ENCODE data around the gene RCL1. TPM values are rescaled to one million over a fixed set of nuclear protein-coding genes. Genes with fewer than 3 reads are reported as not detected.

The RCL1 gene
- total and polyA plus RNA-seq, 8 donors = 11.2 to 22.6 (median 18.2) TPM

GRCh38 chr9:4830699-4831098 is 38.0 kb downstream of the RCL1 start:
- Histone ChIP-seq H3K4me3 (no peak overlapping the region), H3K27ac (no peak overlapping the region), H3K36me3 (no peaks in the 10 kb centered on the region), H3K27me3 (no peaks in the 10 kb centered on the region), H3K4me1 (peaks cover 5 to 54% of the 10 kb centered on the region in 2 donors), H3K9me3 (no peaks in the 10 kb centered on the region)
- no peak for DNase-seq
- no peak for ATAC-seq
- TF ChIP-seq, protein P1, sequence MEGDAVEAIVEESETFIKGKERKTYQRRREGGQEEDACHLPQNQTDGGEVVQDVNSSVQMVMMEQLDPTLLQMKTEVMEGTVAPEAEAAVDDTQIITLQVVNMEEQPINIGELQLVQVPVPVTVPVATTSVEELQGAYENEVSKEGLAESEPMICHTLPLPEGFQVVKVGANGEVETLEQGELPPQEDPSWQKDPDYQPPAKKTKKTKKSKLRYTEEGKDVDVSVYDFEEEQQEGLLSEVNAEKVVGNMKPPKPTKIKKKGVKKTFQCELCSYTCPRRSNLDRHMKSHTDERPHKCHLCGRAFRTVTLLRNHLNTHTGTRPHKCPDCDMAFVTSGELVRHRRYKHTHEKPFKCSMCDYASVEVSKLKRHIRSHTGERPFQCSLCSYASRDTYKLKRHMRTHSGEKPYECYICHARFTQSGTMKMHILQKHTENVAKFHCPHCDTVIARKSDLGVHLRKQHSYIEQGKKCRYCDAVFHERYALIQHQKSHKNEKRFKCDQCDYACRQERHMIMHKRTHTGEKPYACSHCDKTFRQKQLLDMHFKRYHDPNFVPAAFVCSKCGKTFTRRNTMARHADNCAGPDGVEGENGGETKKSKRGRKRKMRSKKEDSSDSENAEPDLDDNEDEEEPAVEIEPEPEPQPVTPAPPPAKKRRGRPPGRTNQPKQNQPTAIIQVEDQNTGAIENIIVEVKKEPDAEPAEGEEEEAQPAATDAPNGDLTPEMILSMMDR (IDR thresholded peaks at IDR 0.05) = no peak
- intact Hi-C loops (cut with DNase I) = no loop called here

DNA sequence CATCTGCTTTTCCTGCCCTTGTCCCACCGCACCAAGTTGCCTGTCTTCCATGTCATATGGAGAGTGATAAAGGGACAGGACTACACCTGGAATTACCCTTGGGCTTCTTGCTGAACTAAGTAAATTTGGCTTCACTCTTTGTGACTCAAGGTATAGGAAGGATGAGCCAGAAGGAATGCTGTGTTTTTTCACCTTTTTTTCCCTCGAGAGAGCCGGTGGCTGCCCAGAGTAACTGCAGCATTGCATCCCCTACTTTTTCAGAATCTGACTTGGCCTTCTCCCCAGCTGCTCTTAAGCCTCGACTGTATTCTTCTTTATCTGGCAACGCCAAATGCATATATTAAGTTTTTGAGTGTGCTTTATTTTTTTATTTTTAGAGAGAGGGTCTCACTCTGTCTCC is 38.4 kb downstream of the RCL1 start:
- H3K4me1 ChIP-seq = peaks cover 5 to 54% of the 10 kb centered on the region in 2 donors
- ATAC-seq = no peak
- TF ChIP-seq, protein P1 (IDR thresholded peaks at IDR 0.05) = no peak
- no peaks in the 10 kb centered on the region for H3K9me3 ChIP-seq
- no peak for DNase-seq
- H3K36me3 ChIP-seq = no peaks in the 10 kb centered on the region
- no peaks in the 10 kb centered on the region for H3K27me3 ChIP-seq
- intact Hi-C loops (cut with DNase I) = no loop called here
- no peak overlapping the region for H3K4me3 ChIP-seq
- no peak overlapping the region for H3K27ac ChIP-seq

DNA sequence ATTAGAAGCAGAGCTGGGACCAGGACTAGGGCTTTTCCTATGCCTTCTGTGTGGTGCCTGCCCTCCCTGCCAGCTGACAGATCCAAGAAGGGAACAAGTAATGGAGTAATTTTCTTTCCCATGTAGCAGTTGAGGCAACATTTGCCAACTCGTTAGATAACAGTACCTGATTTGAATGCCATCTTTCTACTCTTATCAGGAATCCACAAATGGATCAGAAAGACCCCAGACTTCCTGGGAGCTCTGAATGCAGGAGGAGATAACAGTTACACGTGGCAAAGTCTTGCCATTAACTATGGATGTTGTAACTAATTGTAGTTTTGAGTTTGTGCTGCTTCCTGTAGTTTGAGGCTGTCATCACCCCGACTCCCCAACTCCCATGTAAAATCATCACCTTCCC is 39.2 kb downstream of the RCL1 start:
- intact Hi-C loops (cut with DNase I) = no loop called here
- peaks cover 5 to 56% of the 10 kb centered on the region in 2 donors for H3K4me1 ChIP-seq

GRCh38 chr9:4832786-4833579 is 40.2 kb downstream of the RCL1 start:
- no peaks in the 10 kb centered on the region for H3K9me3 ChIP-seq
- ATAC-seq (peak; percentile 66), DNase-seq (no peak)
- no peak overlapping the region for H3K4me3 ChIP-seq
- H3K27me3 ChIP-seq = no peaks in the 10 kb centered on the region
- TF ChIP-seq, protein P1 (IDR thresholded peaks at IDR 0.05) = no peak
- no peaks in the 10 kb centered on the region for H3K36me3 ChIP-seq
- intact Hi-C loops (cut with DNase I) = no loop called here
- H3K4me1 ChIP-seq = peaks cover 5 to 50% of the 10 kb centered on the region in 2 donors
- peak overlapping the region in 1 of 2 donors; percentile 55 for H3K27ac ChIP-seq

More for the DNA sequence above, 39.2 kb downstream of the RCL1 start:
- H3K9me3 ChIP-seq = no peaks in the 10 kb centered on the region
- no peak for DNase-seq
- no peaks in the 10 kb centered on the region for H3K36me3 ChIP-seq
- no peak for ATAC-seq
- H3K27ac ChIP-seq = no peak overlapping the region
- TF ChIP-seq, protein P1 (IDR thresholded peaks at IDR 0.05) = no peak
- no peaks in the 10 kb centered on the region for H3K27me3 ChIP-seq
- no peak overlapping the region for H3K4me3 ChIP-seq

DNA sequence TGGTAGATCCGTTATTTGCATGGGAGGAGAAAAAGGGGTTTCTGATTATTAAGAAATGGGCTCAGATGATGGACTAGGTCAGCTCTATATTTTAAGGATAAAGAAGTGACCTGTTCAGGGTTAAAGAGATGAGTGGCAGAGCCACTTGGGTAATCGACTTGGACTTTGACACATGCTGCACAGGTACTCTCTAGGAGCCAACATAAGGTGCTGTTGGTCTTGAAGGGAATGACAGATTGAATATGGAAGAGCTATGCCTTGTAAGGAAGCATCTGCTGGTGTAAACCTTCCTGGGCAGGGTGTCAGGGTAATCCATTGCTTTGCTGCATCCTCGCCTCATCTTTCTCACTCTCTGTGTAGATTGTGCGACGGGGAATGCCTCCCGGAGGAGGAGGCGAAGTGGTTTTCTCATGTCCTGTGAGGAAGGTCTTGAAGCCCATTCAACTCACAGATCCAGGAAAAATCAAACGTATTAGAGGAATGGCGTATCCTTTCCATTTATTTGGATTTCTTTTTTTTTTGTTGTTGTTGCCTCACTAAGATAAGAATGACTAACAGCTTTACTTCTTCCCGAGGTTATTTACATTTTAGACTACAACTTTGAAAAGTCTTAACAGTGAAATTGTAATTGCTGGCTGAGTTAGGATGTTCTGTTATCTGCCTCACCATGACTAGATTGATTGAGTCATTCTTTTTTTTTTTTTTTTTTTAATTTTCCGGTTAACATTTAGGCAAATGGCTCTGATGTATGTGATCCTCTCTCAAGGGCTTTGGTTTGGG is 41.2 kb downstream of the RCL1 start:
- Histone ChIP-seq H3K36me3 (no peaks in the 10 kb centered on the region), H3K9me3 (no peaks in the 10 kb centered on the region), H3K27ac (peak overlapping the region in 1 of 2 donors; percentile 55), H3K27me3 (no peaks in the 10 kb centered on the region), H3K4me3 (no peak overlapping the region), H3K4me1 (peaks cover 0 to 40% of the 10 kb centered on the region in 2 donors)
- intact Hi-C loops (cut with DNase I) = no loop called here
- ATAC-seq (no peak), DNase-seq (no peak)
- TF ChIP-seq, protein P1 (IDR thresholded peaks at IDR 0.05) = no peak
